ENCODE data around the gene UBL3. TPM values are rescaled to one million over a fixed set of nuclear protein-coding genes. Genes with fewer than 3 reads are reported as not detected.

Gene UBL3
- total RNA-seq, 3 donors from 2014 or later, result 40.4 to 58.1 (median 43.6) TPM

- TF ChIP-seq CTCF (IDR thresholded peaks at IDR 0.05), result no peak
- H3K4me1 ChIP-seq (ENCODE audit: low read depth), result no peaks in the 10 kb centered on the region
- H3K36me3 ChIP-seq (ENCODE audit: low read depth), result no peaks in the 10 kb centered on the region
- H3K4me3 ChIP-seq, result no peak overlapping the region
- intact Hi-C loops (cut with DNase I, micrococcal nuclease), result loop anchor here in 1 of 2 donors (5.0 to 10.0 kb wide), 2 partner anchors 70 to 337 kb away; no protein-coding TSS in a partner anchor
- no peak for DNase-seq
- no peaks in the 10 kb centered on the region for H3K9me3 ChIP-seq
- no peak for ATAC-seq
These were observed 75.6 kb downstream of the UBL3 start for GRCh38 chr13:29774830-29775229.

- no peaks in the 10 kb centered on the region for H3K9me3 ChIP-seq
- ATAC-seq, result peak; percentile 84
- intact Hi-C loops (cut with DNase I, micrococcal nuclease), result loop anchor here in 1 of 2 donors (5.0 to 10.0 kb wide), 2 partner anchors 74 to 341 kb away; no protein-coding TSS in a partner anchor
- no peak for DNase-seq
- no peak overlapping the region for H3K4me3 ChIP-seq
- no peaks in the 10 kb centered on the region for H3K4me1 ChIP-seq (ENCODE audit: low read depth)
- no peak for TF ChIP-seq CTCF (IDR thresholded peaks at IDR 0.05)
- no peaks in the 10 kb centered on the region for H3K36me3 ChIP-seq (ENCODE audit: low read depth)
These were observed 79.2 kb downstream of the UBL3 start for GRCh38 chr13:29771247-29771646.

- intact Hi-C loops (cut with DNase I, micrococcal nuclease), result loop anchor here in 1 of 2 donors (10.0 kb wide), 1 partner anchor 348 kb away; no protein-coding TSS in a partner anchor
- ATAC-seq, result no peak
- Histone ChIP-seq H3K4me3 (no peak overlapping the region), H3K9me3 (no peaks in the 10 kb centered on the region), H3K36me3 (ENCODE audit: low read depth) (no peaks in the 10 kb centered on the region), H3K4me1 (ENCODE audit: low read depth) (no peaks in the 10 kb centered on the region)
- no peak for DNase-seq
- no peak for TF ChIP-seq CTCF (IDR thresholded peaks at IDR 0.05)
These were observed 83.4 kb downstream of the UBL3 start for GRCh38 chr13:29767006-29767405.

GRCh38 chr13:29763436-29764180 lies 86.8 kb downstream of the UBL3 start:
- no peaks in the 10 kb centered on the region for H3K36me3 ChIP-seq (ENCODE audit: low read depth)
- no peak overlapping the region for H3K4me3 ChIP-seq
- no peaks in the 10 kb centered on the region for H3K9me3 ChIP-seq
- no peaks in the 10 kb centered on the region for H3K4me1 ChIP-seq (ENCODE audit: low read depth)
- DNase-seq (peak in 1 of 3 donors; percentile 45), ATAC-seq (peak; percentile 87)
- TF ChIP-seq CTCF (IDR thresholded peaks at IDR 0.05), result no peak
- intact Hi-C loops (cut with DNase I, micrococcal nuclease), result loop anchor here in 1 of 2 donors (10.0 kb wide), 1 partner anchor 351 kb away; no protein-coding TSS in a partner anchor

- TF ChIP-seq CTCF (IDR thresholded peaks at IDR 0.05), result no peak
- Histone ChIP-seq H3K4me3 (no peak overlapping the region), H3K9me3 (no peaks in the 10 kb centered on the region), H3K4me1 (ENCODE audit: low read depth) (no peaks in the 10 kb centered on the region), H3K36me3 (ENCODE audit: low read depth) (no peaks in the 10 kb centered on the region)
- ATAC-seq (no peak), DNase-seq (no peak)
- intact Hi-C loops (cut with DNase I, micrococcal nuclease), result loop anchor here in 1 of 2 donors (10.0 kb wide), 1 partner anchor 353 kb away; no protein-coding TSS in a partner anchor
These were observed 88.6 kb downstream of the UBL3 start for GRCh38 chr13:29761815-29762214.

Measured in mucosa of descending colon (tissue), 3 donors.